SK-N-DZ (cell line): ENCODE results near the gene ARHGEF39.

Experiments used
- DNase-seq: peaks from one replicate; pipeline ENCODE4 v3.0.0-alpha.2; 2015; ENCODE audit warnings: low spot score

Gene ARHGEF39

GRCh38 chr9:35675732-35676392 lies 10.9 kb upstream of the ARHGEF39 start:
- DNase-seq: peak; percentile 66

- DNase-seq: no peak
Measured at GRCh38 chr9:35675204-35675603, 10.2 kb upstream of the ARHGEF39 start.

- no peak for DNase-seq
Measured at GRCh38 chr9:35674025-35674361, 9.0 kb upstream of the ARHGEF39 start.

GRCh38 chr9:35673132-35674024 lies 8.4 kb upstream of the ARHGEF39 start, which contains the start of gene CA9:
Gene CA9 (plus strand): TSS chr9:35673928. CDS start chr9:35673960, 32 bp downstream.
- no peak for DNase-seq

GRCh38 chr9:35669331-35670145 lies 4.5 kb upstream of the ARHGEF39 start:
- no peak for DNase-seq

- no peak for DNase-seq
Measured at GRCh38 chr9:35667939-35668338, 2.9 kb upstream of the ARHGEF39 start.

GRCh38 chr9:35666549-35666948 lies 1.6 kb upstream of the ARHGEF39 start:
- DNase-seq: no peak

- DNase-seq: no peak
Measured at GRCh38 chr9:35666045-35666444, 1.1 kb upstream of the ARHGEF39 start.

GRCh38 chr9:35665471-35665818 lies 450 bp upstream of the ARHGEF39 start:
- no peak for DNase-seq

- DNase-seq: no peak
Measured at GRCh38 chr9:35662437-35662836, 2.6 kb downstream of the ARHGEF39 start.

GRCh38 chr9:35661756-35662350 lies 3.1 kb downstream of the ARHGEF39 start:
- DNase-seq: no peak

GRCh38 chr9:35660966-35661415 lies 4.0 kb downstream of the ARHGEF39 start:
- no peak for DNase-seq

GRCh38 chr9:35659340-35659739 lies 5.7 kb downstream of the ARHGEF39 start:
- DNase-seq: no peak

GRCh38 chr9:35658968-35659220 lies 6.1 kb downstream of the ARHGEF39 start:
- DNase-seq: peak; percentile 40

- DNase-seq: peak; percentile 90
Measured at GRCh38 chr9:35658137-35658967, 6.6 kb downstream of the ARHGEF39 start, which contains the start of gene CCDC107. Gene CCDC107 (plus strand): TSS chr9:35658292. CDS start chr9:35658380, 88 bp downstream.

GRCh38 chr9:35657546-35658136 lies 7.4 kb downstream of the ARHGEF39 start, which contains the start of gene RMRP:
Gene RMRP (minus strand): TSS chr9:35658019.
- peak; percentile 100 for DNase-seq

- DNase-seq: no peak
Measured at GRCh38 chr9:35656831-35657545, 8.0 kb downstream of the ARHGEF39 start.

GRCh38 chr9:35656348-35656747 lies 8.6 kb downstream of the ARHGEF39 start:
- DNase-seq: no peak

GRCh38 chr9:35653611-35654010 lies 11.4 kb downstream of the ARHGEF39 start:
- DNase-seq: no peak

- DNase-seq: no peak
Measured at GRCh38 chr9:35652829-35653209, 12.2 kb downstream of the ARHGEF39 start.
